ENCODE measurements around the gene PKDREJ. TPM values are rescaled to one million over a fixed set of nuclear protein-coding genes. Genes with fewer than 3 reads are reported as not detected.

The PKDREJ gene
- total and polyA plus RNA-seq, 2 experiments from 2014 or later, result not detected

DNA sequence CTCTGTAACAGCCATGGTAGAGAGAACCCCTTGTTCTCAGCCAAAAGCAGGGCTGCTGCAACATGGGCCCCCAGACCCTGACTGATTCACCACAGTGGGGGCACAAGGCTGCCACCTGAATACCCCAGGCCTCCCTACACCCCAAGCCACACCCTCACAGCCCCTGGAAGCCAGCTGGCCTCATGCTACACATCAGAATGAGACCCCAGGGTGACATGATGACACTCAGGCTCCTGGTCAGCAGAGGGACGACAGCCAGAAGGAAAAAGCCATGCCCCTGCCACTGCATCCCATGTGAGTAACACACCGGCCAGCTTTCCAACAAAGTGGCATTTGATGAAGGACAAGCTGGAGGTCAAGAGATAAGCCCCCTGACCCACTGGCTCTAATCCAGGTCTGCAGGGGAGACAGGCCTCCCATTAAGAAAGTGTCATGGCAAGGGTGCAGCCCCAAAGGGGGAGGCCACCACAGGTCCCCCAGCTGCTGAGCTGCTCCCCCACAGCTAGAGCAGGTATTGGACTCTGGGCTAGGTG, 15.6 kb downstream of the PKDREJ start:
- no peak for DNase-seq (ENCODE audit: low spot score)
- Histone ChIP-seq H3K4me3 (no peak overlapping the region), H3K36me3 (ENCODE audit: insufficient read depth) (no peaks in the 10 kb centered on the region), H3F3A (replicated peaks; ENCODE audit: low read depth) (no peaks in the 10 kb centered on the region), H3K4me2 (no peak overlapping the region), H3K27ac (ENCODE audit: low read depth) (no peak overlapping the region), H3K4me1 (ENCODE audit: insufficient read depth) (peaks cover 6% of the 10 kb centered on the region), H2AFZ (no peak overlapping the region), H4K20me1 (replicated peaks; ENCODE audit: insufficient read depth) (no peaks in the 10 kb centered on the region), H3K9me2 (ENCODE audit: insufficient read depth) (no peaks in the 10 kb centered on the region), H3K27me3 (ENCODE audit: insufficient read depth) (peaks cover 10% of the 10 kb centered on the region), H3K79me2 (replicated peaks; ENCODE audit: insufficient read depth) (no peaks in the 10 kb centered on the region)
- Mint-ChIP-seq H3K4me1 (peaks cover 14% of the 10 kb centered on the region), H3K4me3 (no peak overlapping the region), H3K27me3 (ENCODE audit: insufficient read depth, low read depth, poor library complexity) (peaks cover 13% of the 10 kb centered on the region), H3K36me3 (ENCODE audit: low read depth) (peaks cover 2% of the 10 kb centered on the region; the same call in 1 of the 3 replicates), H3K27ac (no peak overlapping the region), H3K9me3 (no peaks in the 10 kb centered on the region)
- TF ChIP-seq, protein P1, sequence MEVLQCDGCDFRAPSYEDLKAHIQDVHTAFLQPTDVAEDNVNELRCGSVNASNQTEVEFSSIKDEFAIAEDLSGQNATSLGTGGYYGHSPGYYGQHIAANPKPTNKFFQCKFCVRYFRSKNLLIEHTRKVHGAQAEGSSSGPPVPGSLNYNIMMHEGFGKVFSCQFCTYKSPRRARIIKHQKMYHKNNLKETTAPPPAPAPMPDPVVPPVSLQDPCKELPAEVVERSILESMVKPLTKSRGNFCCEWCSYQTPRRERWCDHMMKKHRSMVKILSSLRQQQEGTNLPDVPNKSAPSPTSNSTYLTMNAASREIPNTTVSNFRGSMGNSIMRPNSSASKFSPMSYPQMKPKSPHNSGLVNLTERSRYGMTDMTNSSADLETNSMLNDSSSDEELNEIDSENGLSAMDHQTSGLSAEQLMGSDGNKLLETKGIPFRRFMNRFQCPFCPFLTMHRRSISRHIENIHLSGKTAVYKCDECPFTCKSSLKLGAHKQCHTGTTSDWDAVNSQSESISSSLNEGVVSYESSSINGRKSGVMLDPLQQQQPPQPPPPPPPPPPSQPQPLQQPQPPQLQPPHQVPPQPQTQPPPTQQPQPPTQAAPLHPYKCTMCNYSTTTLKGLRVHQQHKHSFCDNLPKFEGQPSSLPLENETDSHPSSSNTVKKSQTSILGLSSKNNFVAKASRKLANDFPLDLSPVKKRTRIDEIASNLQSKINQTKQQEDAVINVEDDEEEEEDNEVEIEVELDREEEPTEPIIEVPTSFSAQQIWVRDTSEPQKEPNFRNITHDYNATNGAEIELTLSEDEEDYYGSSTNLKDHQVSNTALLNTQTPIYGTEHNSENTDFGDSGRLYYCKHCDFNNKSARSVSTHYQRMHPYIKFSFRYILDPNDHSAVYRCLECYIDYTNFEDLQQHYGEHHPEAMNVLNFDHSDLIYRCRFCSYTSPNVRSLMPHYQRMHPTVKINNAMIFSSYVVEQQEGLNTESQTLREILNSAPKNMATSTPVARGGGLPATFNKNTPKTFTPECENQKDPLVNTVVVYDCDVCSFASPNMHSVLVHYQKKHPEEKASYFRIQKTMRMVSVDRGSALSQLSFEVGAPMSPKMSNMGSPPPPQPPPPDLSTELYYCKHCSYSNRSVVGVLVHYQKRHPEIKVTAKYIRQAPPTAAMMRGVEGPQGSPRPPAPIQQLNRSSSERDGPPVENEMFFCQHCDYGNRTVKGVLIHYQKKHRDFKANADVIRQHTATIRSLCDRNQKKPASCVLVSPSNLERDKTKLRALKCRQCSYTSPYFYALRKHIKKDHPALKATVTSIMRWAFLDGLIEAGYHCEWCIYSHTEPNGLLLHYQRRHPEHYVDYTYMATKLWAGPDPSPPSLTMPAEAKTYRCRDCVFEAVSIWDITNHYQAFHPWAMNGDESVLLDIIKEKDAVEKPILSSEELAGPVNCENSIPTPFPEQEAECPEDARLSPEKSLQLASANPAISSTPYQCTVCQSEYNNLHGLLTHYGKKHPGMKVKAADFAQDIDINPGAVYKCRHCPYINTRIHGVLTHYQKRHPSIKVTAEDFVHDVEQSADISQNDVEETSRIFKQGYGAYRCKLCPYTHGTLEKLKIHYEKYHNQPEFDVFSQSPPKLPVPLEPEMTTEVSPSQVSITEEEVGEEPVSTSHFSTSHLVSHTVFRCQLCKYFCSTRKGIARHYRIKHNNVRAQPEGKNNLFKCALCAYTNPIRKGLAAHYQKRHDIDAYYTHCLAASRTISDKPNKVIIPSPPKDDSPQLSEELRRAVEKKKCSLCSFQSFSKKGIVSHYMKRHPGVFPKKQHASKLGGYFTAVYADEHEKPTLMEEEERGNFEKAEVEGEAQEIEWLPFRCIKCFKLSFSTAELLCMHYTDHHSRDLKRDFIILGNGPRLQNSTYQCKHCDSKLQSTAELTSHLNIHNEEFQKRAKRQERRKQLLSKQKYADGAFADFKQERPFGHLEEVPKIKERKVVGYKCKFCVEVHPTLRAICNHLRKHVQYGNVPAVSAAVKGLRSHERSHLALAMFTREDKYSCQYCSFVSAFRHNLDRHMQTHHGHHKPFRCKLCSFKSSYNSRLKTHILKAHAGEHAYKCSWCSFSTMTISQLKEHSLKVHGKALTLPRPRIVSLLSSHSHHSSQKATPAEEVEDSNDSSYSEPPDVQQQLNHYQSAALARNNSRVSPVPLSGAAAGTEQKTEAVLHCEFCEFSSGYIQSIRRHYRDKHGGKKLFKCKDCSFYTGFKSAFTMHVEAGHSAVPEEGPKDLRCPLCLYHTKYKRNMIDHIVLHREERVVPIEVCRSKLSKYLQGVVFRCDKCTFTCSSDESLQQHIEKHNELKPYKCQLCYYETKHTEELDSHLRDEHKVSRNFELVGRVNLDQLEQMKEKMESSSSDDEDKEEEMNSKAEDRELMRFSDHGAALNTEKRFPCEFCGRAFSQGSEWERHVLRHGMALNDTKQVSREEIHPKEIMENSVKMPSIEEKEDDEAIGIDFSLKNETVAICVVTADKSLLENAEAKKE (CRISPR knock-in tag; IDR thresholded peaks at IDR 0.05), result no peak
- ATAC-seq, result no peak

DNA sequence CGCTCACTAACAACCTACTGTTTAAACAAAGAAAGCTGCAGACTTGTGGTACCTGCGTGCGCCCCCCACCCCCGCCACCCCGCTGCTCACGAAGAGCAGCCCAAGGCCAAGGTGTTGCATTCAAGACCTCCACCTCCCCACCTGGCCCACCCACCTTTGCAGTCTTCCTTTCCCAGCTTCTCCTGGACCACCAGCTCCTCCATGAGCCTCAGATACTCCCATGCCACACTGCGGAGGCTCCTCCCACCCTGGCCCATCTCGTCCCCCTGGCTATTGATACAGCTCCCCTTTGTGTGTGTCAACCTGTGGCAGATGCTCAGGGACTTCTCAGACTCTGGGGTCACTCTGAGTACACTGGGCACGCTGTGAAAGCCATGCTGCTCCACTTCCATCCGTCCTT, 17.0 kb downstream of the PKDREJ start:
- no peaks in the 10 kb centered on the region for H3K9me3 Mint-ChIP-seq
- H3K36me3 Mint-ChIP-seq (ENCODE audit: low read depth), result peaks cover 2% of the 10 kb centered on the region; the same call in 1 of the 3 replicates
- peaks cover 13% of the 10 kb centered on the region for H3K27me3 Mint-ChIP-seq (ENCODE audit: insufficient read depth, low read depth, poor library complexity)
- Histone ChIP-seq H3K27ac (ENCODE audit: low read depth) (no peak overlapping the region), H3K9me2 (ENCODE audit: insufficient read depth) (no peaks in the 10 kb centered on the region), H3K4me3 (no peak overlapping the region), H3K4me1 (ENCODE audit: insufficient read depth) (peaks cover 3% of the 10 kb centered on the region), H3K4me2 (no peak overlapping the region), H3K27me3 (ENCODE audit: insufficient read depth) (peaks cover 5% of the 10 kb centered on the region), H3K36me3 (ENCODE audit: insufficient read depth) (no peaks in the 10 kb centered on the region), H3F3A (replicated peaks; ENCODE audit: low read depth) (no peaks in the 10 kb centered on the region), H4K20me1 (replicated peaks; ENCODE audit: insufficient read depth) (no peaks in the 10 kb centered on the region), H2AFZ (no peak overlapping the region), H3K79me2 (replicated peaks; ENCODE audit: insufficient read depth) (no peaks in the 10 kb centered on the region)
- H3K4me3 Mint-ChIP-seq, result no peak overlapping the region
- no peak for DNase-seq (ENCODE audit: low spot score)
- H3K27ac Mint-ChIP-seq, result no peak overlapping the region
- TF ChIP-seq STAT1 (IDR thresholded peaks at IDR 0.05; ENCODE audit: unreplicated experiment) (no peak), POLR2AphosphoS5 (IDR thresholded peaks at IDR 0.05; ENCODE audit: low read depth) (no peak)
- ATAC-seq, result no peak
- peaks cover 6% of the 10 kb centered on the region for H3K4me1 Mint-ChIP-seq

Data from GM23338 (cell line).